Stimulated activated CD4-positive, alpha-beta T cell treated with anti-CD3 and anti-CD28 coated beads, Interleukin-15, amount 100 ng/mL, for 24 hours (primary cell): ENCODE data around the gene WDR88.
"Not testable (repeated sequence)": the region's sequence is repeated elsewhere in the genome, so short reads cannot be mapped to it uniquely, and the experiment has no call there.

ENCODE experiments used
- DNase-seq: peaks from one replicate; pipeline ENCODE4 v3.0.0-alpha.2; 2020

WDR88 gene

DNA sequence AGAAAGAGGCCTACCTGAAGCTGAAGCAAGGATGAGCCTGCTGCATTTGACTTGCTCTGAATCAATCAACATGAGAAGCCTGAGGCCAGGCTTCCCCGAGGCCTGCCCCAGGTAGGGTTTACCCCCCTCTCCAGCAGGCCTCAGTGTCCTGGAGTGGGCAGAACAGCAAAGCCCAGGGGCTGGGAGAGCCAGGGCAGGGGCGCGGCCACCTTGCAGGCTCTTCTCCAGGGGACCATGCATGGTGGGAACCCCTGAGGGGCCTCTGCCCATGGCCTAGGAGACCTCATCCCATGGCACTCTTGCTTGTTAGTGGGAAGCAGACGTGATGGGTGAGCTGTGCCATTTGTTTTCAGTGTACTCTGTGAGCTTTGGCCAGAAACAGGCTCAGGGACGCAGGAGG is 42.3 kb downstream of the WDR88 start:
- no peak for DNase-seq

DNA sequence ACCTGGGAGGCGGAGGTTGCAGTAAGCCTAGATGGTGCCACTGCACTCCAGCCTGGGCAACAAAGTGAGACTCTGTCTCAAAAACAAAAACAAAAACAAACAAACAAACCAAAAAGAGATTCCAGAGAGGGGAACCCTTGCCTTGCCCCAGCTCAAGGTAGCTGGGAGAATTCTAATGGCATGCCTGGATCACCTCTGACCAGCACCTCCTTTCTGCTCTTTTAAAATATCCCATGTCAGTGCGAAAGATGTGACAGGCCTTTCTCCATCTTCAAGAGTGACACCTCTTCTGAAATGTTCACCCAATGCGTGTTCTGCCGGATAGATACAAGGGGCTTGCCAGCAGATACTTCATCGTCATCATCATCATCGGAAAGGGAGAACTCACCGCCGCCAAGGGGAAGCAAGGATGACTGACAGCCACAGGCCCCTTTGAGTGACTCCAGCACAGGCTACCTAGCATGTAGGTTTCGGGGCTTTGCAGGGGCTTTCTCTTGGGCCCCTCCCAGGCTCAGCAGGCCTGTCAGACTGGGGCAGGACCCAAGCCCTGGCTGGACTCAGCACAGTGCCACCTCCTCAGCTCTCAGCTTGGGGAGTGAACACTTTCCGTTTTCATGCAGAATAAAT is 43.4 kb downstream of the WDR88 start:
- DNase-seq = no peak

DNA sequence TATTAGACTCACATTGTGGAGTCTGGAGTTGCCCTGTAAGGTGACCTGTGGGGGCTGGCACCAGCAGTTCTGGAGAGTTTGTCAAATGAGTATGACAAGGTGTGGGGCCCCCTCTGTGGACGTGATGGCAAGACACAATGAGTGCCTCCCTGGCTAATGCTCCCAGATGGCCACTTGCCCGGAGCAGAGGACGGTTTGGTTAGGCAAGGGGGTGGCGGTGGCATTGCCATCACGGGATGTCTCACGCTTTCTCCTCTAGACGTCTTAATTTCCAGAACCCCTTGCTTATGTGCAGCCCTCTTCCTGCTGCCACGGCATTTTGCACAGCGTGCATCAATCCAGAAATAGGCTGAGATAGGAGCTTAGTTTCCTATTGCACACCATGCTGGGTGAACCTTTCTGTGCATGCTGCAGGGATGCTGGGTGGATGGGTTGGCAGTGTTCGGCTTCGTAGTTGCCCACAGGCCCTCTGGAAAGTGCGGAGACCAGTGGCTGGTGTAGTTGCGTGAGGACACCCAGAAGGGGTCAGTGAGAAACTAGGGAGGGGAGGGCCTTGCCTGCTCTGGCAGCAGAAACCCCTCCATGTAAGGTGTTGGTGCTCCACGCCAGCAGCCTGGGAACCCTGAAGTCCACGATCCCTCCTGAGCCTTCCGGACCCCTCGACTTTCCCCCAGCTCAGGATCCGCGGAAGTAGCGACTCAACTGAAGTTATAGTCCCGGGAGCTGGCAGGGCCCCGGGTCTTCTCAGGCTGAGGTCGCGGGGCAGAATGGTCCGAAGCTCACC is 44.2 kb downstream of the WDR88 start:
- peak; percentile 25 for DNase-seq

DNA sequence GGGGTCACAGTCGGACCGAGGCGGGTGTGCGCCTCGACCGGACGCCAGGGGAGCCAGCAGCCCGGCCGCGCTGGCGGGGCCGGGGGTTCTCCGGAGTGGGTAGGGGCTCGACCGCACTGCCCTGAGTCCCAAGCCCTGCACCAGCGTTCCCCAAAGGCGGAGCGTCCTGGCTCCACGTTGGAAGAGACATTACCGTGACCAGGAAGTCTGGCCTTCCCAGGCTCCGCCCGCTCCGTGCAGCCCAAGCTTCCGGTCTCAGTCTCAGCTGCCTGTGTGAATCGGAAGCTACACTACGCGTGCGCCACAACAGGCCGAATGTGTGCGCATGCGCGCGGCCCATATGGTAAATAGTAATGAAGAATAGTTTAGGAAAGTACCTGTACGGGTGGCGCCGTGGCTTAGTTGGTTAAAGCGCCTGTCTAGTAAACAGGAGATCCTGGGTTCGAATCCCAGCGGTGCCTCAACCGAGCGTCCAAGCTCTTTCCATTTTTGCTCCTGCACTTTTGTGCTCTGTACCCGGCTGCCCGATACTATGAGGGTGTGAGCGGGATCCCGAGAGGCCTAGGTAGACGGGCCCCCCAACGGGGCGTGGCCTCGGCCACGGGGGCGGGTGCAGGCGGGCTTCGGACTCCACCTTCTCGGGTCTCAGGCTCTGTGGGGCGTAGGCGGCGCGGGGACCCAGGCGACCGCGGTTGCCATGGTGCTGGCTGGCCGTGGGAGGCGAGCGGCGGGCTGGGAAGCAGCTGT is 44.9 kb downstream of the WDR88 start:
- peak; percentile 99 for DNase-seq

DNA sequence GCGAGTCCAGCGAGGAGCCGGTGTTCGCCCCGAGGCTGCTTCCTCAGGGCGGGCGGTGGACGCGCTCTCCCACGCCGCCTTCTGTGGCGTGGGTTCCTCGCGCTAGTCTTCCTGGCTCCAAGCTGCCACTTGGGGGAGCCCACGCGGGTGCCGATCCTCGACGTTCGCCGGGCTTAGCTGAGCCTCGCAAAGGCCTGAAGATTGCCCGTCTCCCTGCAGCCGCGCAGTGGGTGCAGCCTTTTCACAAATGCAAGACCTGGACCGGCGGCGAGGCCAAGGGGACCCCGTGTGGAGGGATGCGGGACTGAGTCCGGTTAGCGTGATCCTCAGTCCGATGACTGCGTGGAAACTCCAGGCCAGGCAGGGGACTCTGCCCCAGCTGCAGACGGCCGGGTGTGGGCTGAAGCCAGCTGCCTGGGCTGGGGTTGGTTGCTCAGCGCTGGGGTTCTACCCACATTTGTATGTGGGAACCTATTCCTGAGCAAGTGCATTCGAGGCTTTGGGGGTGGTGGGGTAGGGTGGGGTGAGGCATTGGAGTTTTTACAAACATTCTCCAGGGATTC is 45.6 kb downstream of the WDR88 start:
- no peak for DNase-seq

DNA sequence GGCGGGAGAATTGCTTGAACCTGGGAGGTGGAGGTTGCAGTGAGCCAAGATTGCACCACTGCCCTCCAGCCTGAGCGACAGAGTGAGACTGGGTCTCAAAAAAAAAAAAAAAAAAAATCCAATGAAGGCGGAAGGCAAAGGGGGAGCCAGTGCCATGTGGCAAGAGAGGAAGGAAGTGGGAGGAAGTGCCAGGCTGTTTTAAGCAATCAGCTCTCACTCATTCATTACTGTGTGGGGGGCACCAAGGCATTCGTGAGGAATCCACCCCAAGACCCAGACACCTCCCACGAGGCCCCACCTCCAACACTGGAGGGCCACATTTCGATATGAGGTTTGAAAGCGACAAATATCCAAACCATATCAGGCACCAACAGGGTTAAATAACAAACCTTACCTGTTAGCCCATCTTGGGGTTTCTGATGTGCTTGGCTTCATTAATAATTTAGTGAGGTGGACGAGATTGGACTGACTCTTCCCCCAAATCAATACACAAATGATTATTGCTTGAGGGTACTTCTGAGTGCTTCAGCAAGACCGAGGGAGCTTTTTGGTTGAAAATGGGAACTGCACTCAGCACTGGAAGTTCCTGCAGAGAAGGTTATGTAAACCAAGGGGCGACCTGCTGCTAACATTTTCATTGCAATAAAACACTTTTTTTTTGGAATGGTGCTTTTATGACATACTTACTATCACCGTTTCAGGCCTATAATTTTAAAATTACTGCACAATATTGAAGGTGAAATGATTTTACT is 54.7 kb downstream of the WDR88 start:
- DNase-seq = no peak

DNA sequence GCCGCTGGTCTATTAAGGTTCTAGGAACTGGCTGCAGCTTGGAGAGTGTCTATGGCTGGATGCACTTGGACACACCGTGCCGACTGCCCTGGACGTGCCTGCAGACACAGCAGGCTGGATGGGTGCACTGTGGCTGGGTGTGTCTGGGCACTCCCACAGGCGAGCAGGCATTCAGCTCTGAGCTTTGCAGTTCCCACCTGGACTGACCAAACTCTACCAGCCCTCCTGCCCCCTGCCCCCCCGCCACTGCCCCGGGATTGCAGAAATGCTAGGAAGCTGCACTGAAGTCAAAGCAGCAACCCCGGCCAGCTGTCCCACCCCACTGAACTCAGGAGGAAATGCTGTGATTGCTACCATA is 55.2 kb downstream of the WDR88 start:
- no peak for DNase-seq

DNA sequence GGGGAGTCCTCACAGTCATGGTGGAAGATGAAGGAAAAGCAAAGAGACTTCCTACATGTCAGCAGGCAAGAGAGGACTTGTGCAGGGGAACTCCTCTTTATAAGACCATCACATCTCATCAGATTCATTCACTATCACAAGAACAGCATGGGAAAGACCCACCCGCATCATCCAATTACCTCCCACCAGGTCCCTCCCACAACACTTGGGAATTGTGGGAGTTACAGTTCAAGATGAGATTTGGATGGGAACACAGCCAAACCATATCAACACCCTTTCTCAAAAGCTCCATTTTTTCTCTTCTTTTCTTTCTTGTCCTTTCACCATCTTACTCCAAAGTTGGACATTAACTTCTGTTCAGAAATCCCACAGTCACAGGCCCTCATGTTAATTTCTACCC is 57.5 kb downstream of the WDR88 start:
- no peak for DNase-seq

DNA sequence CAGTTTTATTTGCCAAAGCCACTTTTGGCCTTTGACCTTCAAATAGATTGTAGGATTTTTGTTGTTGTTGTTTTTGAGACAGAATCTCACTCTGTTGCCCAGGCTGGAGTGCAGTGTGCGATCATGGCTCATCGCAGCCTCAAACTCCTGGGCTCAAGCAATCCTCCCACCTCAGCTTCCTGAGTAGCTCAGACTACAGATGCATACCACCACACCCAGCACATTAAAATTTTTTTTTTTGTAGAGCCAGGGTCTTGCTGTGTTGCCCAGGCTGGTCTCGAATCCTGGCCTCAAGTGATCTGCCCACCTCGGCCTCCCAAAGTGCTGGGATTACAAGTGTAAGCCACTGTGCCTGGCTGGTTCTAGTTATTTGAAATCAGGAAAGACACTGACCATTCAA is 59.2 kb downstream of the WDR88 start:
- not testable (repeated sequence) for DNase-seq

DNA sequence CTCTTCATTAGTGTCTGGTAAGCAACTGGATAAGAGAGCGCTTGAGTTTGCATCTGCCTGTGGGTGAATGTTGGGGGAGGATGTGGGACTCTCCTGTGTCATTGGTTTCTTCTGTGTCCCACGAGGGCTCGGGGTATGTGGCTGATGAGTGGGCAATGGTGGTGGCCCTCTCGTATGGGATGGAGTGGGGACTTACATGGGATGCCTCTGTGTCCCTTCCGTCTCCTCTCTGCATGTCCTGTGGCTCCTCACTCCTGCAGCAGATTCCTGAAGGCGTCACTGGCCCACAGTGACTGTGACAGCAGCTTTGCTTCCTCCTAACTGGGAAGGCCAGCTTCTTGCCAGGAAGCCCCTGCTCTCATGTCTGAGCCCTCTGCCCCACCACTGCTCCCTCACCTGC is 59.6 kb downstream of the WDR88 start:
- DNase-seq = no peak

DNA sequence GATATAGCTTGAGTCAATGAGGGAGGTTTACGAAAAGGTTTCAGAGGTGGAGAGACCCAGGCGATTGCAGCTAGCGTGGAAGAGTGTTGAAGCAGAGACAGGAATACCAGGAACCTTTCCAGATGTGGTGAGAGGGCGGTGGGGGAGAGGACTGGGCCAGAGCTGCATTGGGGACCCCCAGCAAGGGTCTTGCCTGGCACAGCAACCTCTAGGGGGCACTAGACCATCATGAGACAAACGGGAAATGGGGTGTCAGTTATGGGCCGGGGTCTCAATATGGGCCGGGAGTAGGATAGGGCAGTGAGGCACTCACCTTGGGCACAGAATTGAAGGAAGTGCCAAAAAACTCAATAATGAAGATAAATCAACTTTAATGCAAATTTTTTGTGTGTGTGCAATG is 60.1 kb downstream of the WDR88 start:
- no peak for DNase-seq

DNA sequence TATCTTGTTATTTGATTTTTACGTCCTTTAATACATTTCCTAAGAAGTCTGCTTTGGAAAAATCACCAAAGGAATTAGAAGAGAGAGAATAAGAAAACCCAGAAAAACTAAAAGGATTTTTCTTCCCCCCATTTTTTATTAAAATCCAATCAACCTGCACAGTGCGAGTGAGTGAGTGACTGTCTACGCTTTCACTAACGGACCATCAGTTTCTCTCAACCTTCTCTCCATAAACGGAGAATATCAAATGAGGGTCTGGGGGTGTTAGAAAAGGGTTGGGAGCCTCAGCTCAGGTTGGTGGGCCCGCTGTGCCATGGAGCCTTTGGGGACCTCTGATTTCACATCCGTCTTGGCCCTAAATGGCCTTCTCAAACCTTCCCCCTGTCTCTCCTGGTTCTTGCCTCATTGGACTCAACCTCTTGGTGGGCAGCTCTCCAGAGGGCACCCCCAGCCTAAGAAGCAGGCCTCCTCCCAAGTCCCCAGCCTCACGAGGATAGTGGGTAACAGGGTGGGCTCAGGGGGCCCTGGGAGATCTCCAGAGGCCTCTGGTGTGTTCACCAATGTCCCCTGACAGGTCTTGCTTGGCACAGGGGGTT is 61.5 kb downstream of the WDR88 start:
- no peak for DNase-seq

DNA sequence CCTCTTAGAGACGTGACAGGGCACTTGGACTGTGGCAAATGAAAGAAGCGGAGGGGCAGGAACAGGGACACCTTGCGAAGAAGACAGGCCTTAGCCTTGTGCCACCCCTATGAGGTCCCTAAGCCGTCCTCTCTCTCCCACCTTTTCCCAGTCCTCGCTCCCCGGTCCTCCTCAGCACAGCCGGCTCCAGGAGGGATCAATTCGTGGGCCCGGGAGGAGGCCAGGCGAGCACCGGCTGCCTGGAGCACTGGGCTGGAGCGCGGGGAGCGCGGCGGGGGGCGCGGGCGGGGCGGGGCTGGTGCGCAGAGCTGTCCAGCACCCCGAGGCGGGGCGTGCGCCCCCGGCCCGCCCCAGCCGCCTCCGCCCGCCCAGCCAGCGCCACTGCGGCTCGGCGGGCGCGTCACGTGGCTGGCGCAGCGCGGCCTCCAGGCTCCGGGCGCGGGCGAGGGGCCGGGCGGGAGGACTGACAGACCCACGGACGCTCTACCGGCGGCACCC is 62.0 kb downstream of the WDR88 start, which contains the start of gene LRP3:
LRP3 (plus strand) TSS at position 466 of the 498 bp plus-strand sequence. CDS start 456 bp downstream, outside the sequence.
- no peak for DNase-seq

DNA sequence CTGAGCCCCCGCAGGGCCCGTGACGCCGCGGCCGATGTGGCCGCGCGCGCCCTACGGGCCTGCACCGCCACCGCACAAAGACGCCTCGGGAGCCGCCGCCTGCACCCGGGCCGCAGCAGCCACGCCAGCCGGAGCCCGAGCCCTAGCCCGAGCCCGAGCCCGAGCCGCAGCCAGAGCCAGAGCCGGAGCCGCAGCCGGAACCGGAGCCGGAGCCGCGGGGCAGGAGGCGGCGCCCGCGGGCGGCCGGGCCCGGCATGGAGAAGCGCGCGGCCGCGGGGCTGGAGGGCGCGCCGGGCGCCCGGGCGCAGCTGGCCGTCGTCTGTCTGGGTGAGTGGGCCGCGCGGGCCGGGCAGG is 62.6 kb downstream of the WDR88 start:
- peak; percentile 34 for DNase-seq

DNA sequence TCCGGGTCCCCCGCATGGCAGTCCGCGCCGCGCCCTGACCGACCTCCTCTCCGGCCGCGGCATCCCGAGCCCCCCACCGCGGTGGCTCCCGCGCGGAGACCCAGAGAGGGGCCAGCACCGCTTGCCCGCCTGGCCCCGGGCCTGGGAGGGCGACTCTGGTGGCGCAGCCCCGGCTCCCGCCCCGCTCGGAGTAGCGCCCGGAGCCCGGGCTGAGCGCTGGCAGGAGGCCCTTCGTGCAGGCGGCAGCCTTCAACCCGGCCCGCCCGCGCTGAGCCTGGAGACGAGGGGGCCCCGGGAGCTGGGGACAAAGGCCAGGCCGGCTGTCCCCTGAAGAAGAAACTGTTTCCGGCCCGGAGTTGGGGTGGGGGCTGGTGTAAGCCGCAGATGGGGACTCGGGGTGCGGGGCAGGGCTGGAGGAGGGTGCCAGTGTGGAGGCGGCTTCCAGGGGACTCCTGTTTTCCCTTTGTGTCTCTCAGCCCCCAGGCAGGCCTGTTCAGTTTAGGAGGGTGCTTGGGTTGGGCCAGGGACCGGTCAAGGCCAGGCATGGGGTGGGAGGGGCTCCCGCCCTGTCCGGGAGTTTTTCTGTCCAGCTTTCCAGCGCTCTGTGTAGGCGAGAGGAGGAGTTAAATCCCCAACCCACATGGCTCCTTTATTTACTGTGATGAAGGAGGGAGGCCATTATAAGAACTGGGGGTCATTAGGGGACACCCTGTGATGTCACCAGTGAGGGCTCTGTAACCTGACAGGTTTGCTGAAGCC is 63.2 kb downstream of the WDR88 start:
- no peak for DNase-seq

DNA sequence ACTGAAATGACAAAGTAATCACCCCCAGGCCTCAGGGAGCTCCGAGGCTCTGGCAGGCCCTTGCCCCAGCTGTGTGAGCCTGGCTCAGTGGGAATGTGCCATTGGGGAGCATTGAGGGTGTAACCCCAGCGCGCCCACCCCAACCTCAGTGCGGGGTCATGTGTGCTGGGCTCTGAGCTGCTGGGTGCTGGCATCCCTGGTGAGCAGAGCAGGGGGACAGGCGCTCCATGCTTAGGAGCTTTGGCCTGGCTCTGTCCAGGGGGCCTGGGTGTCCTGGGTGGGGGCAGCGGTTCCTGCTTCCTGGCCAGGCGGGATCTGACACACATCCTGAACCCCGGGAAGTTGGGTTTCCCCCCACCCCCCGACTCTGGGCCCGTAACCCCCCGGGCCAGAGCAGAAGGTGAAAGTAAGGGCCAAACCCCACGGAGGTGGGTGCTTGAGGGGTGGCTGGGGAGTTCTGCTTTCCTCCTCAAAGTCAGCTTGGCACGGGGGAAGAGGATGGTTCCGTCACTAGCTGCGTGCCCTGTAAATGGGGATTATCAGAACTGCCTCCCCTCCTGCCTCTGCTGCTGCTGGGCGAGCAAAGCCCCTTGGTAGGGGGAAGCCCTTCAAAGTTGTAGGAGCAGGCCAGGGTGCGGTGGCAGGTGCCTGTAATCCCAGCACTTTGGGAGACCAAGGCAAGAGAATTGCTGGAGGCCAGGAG is 63.9 kb downstream of the WDR88 start:
- no peak for DNase-seq

DNA sequence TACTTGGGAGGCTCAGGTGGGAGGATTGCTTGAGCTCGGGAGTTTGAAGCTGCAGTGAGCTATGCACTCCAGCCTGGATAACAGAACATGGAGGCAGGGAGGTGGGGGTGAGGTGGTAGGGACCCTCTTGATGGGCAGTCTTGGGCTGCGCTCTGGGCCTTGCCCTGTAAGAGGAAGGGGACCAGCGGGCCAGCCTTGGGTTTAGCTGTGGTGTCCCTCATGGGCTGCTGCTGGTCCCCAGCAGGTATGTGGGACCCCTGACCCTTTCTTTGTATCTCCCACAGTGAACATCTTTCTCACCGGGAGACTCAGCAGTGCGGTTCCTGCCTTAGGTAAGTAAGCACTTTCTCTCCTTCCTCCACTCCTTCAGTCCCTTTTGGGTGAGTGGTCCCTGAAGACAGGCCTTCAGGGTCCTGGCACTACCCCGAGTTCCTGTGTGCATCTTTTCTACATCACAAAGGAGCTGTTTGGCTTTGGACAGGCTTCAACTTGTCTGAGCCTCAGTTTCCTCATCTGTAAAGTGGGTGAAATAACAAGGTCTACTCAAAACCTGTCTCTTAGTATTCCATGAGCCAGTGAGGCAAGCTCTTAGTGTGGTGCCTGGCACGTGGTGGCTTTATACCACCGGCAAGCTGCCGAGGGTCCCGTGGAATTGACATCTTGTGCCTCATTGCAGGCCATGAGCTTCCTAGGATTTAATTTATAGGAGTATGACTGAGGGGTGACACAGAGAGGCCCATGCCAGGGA is 64.7 kb downstream of the WDR88 start:
- no peak for DNase-seq

DNA sequence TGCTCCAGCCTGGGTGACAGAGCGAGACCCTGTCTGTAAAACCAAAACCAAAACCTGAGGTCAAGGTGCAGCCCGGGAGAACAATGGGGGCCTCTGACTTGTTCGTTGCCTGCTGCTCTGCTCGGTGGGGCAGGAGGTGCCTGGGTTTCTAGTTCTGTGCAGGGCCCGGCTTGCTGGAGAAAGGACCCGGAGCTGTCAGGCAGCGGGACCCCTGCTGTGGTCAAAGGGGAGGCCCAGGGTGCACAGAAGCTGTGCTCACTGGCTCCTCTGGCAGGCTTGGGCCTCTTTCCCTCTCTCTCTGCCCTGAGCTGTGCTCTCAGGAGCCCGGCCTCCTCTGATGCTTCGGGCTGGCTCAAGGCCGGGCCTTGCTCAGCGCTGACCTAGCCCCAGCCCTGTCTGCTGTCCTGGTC is 65.7 kb downstream of the WDR88 start:
- DNase-seq = no peak

DNA sequence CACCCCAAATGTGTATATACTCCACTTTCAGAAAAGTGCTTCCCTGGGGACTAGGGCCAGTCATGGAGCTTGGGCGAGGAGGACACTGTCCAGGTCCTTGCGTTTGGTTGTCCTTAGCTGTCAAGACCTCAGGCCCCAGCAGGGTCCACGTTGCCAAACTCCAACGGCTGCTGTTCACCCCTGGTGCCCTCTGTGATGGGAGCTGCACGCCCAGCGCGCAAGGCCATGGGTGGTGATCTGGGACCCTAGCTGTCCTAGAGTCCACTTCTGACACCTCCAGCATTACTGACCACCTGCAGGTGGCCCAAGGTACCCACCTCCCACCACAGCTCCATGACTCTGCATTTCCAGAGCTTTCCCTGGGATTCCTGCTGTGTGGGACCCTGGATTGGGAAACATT is 66.3 kb downstream of the WDR88 start:
- DNase-seq = no peak
